ENCODE measurements around the gene CABLES2.
"Not testable (repeated sequence)": the region's sequence is repeated elsewhere in the genome, so short reads cannot be mapped to it uniquely, and the experiment has no call there.

CABLES2 gene

GRCh38 chr20:62387933-62388635 is 19.0 kb downstream of the CABLES2 start:
- no peak for DNase-seq

DNA sequence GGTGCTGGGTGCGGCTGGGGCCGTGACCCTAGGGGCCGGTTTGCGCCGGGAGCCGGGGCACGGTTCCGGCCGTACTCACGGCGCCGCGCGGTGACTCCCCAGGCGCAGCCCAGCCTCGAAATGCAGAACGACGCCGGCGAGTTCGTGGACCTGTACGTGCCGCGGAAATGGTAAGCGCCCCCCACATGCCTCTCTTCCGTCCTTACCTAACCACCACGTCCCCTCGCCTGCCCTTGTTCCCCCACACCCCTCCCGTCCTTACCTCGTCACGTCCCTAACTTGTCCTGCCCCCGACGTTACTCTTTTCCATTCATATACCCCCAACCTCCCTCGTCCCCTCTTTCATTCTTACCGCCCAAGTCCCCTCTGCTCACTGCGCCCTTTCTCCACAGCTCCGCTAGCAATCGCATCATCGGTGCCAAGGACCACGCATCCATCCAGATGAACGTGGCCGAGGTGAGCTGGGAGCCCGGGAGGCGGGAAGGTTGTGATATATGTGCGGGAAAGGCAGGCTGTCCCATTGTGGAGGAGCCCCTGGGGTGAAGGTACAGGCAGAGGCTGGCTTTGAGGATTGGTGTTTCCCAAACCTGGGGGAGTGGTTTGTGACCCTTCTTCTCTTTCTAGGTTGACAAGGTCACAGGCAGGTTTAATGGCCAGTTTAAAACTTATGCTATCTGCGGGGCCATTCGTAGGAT is 19.7 kb downstream of the CABLES2 start:
- no peak for DNase-seq

DNA sequence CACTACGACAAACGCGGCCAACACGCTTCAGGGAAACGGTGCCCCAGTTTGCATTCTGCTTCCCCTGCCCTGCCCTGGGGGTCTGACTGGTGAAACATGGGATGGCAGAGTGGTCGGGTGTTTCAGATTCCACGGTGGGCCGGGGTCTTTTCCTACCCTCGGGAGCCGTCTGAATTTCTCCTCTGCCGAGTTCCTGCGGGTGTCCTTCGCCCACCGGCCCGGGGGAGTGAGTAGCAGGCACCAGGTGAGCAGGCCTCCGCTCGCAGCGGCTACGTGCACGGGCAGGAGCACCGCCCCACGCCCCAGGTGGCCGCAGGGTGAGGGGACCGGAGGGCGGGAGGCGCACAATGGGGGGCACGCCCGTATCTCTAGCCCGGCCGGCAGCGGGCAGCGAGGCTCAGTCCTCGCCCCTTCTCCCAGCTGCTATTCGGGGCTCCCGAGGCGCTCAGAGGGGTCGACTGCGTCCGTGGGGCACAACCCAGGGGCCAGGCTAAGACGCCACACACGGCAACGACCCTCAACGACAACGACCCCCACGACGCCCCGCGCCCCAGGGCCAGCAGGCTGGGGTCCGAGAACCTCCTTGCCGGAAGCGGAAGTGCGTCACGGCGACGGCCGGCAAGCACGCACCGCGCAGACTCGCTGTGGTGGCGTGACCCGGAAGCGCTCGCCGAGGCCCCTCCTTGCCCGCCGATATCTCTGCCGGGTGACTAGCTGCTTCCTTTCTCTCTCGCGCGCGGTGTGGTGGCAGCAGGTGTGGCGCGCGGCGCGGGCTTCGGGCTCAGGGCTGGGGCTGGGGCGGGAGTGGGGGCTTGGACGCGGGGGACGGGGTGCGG is 20.5 kb downstream of the CABLES2 start, which contains the start of gene RPS21:
Gene RPS21, plus strand, starts transcription at position 721 of the 836 bp plus-strand sequence. CDS start 236 bp downstream, outside the sequence.
- DNase-seq, result peak; percentile 45

- DNase-seq, result peak; percentile 19
Measured at GRCh38 chr20:62382306-62383198, 24.5 kb downstream of the CABLES2 start.

GRCh38 chr20:62381842-62382241 is 25.2 kb downstream of the CABLES2 start:
- DNase-seq, result no peak

DNA sequence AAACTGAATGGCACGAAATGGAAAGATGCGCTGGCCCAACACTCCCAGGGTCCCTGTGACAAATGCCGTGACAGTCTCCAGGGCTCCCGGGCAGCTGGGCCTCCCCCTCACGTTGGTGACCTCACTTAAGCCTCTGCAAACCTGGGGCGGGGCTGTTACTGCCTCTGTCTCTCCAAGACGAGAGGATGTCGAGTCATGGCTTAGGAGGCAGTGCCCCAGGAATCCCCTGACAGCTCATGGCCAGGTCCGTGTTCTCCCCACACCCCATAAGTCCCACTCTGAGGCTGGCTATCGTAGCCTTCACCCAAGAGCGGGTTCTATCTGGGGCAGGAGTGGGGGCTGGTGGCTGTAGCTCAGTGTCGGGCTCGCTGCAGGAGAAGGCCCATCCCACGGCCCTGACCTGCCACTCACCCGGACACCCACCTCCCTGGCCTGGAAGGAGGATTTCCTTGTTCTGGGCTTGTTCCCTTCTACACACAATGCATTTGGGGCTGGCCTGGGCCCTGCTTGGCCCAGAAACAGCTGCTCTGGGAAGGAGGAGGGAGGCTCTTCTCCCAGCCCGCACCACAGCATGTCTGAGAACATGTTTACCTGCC is 25.8 kb downstream of the CABLES2 start:
- no peak for DNase-seq

DNA sequence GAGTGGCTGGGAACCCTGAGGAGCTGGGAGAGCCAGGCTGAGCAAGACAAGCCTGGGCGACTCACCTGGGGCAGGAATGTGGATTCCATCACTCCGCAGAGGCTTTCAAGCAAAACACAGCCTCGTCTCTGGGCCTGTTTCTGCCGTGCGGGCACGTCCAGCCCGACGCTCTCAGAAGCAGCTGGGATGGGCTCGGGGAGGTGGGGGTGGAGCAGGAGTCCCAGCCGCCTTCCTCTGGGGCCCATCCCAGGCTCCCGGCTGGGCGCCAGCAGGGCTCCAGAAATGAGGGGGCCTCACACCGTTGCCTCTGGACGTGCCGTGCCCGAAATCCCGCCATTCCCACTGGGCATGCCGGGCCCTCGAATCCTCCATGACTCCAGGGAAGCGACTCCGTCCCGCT is 28.9 kb downstream of the CABLES2 start:
- DNase-seq, result no peak

DNA sequence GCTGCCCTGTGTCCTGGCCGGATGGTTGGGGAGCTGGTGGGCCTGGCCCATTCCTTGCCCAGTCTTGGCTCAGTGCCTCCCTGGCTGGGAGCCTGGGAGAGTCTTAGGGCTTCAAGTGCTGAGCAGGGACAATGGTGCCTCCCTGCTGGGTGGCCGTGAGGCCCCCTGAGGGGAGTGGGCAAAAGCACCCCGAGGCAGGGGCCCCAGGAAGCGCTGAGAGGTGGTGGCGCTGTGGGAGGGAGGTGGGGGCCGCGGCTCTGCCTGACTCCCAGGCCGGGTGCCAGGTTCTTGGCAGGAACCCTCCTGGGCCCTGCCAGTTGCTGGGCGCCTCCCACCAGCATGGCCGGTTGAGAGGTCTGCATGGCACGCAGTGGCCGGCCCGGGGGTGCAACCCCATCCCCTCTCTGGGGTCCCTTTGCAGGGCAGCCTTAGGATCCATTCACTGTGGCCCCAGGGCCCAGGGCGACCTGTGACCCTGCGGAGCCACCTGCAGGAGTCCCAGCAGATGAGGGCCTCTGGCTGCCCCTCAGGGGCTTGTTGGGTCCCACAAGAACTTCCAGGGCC is 29.4 kb downstream of the CABLES2 start:
- DNase-seq, result no peak

GRCh38 chr20:62377064-62377461 is 30.0 kb downstream of the CABLES2 start:
- no peak for DNase-seq

DNA sequence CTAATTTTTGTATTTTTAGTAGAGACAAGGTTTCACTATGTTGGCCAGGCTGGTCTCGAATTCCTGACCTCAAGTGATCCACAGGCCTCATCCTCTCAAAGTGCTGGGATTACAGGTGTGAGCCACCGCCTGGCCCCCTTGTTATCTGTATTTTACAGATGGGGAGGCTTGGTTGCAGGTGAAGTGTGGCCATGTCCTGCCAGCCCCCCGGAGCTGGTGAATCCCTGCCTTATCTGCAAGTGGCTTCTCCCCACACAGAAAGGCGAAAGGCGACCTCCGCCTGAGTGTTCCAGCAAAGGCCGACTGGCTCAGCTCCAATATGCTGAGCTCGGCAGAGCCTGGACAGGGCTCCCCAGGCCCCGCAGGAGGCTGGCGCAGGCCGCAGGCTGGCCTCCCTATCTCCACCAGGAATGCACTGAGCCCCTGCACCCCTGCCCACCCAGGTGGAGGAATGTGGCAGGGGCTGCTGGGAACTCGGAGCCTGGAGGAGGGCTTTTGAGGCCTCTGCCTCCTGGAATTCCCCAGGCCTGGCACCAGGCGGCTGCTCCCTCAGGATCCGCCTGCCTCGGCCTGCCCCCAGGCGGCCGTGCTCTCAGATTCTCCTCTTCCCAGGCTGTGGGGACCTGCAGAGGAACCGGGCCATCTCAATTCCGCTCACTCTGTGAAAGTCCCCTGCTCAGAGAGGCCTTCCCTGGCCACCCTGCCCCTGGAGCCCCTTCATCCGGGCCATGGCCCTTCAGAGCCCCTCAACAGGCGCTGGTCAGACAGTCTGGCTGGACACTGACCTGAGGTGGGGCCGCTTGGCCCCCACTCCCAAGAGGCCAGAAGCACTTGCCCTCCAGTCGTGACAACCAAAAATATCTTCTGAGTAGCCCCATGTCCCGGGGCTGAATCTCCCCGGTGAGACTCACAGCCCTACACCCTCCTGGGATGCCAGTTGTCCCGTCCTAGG is 30.7 kb downstream of the CABLES2 start:
- DNase-seq, result no peak

DNA sequence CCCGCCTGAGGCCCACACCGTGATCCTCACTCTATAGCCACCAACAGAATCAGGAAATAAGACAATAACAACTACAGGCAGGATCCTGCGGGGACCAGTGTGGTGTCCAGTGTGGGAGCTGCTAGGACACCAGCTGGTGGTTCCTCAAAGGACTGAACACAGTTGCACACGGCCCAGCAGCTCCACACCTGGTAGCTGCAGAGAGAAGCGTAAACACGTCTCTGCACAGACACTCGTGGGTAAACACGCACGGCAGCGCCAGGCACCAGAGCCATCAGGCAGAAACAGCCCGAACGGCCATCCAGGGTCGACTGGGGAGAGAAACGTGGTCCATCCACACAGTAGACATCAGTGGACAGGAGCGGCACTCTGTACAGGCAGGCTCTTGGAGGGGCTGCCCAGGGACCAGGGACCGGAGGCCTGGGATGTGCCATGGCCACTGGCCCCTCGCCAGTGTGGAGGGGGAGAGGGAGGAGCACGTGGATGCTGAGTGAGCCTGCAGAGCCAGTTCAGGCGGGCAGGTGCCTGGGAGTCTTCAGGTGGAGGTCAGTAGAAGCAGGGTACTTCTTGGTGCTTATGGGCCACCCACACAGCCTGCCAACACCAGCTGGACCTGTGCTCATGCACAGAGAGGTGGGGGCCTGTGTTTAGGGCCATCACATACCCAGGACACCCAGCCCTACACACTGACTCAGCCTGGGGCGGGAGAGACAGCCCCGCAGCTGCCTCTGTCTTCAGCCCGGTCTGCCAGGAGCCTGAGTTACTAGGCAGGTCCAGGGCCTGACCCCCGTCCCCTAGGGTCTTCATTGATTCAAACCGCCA is 32.5 kb downstream of the CABLES2 start:
- DNase-seq, result no peak

- DNase-seq, result not testable (repeated sequence)
Measured at GRCh38 chr20:62373631-62374179, 33.4 kb downstream of the CABLES2 start.

DNA sequence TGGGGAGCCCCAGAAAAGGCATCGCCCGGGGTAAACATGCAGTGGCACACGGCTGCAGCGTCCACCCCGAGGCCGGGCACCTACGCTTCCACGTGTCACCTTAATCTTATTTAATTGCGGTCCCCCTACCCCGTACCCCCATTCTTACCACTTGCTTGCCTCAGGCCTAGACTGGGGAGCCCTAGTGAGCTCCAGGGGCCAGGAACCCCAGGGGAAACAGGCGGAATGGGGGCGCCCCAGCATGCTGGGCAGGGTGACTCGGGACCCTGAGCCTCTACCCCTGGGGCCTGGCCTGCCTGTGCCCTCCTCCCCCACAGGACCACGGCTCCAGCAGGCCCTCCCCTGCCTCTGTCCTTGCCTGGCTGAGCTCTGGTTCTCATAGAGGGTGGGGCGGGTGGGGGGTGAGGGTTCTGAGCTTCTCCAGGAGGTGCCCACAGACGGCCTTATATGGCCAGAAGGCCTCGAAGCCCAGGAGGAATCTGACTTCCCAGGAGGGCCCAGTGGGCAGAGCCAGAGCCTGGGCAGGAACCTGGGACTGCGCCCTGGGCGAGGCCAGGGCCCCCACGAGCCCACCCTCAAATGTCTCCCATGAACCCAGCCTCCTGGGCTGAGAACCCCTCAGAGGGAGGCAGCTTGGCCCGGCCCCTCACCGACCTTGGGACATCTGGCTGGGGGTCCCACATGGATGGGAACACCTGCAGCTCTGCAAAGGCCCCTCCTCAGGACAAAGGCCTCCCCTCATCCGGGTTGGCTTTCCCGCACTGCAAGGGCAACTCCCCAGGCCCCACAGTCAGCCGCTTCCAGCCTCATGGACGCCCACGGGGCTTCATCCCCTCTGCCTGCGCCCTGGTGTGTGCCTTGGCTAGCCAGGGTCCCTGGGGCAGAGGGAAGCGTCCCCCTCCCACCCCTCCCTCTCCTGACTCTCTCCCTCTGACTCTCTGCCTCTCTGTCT is 34.8 kb downstream of the CABLES2 start:
- DNase-seq, result no peak

DNA sequence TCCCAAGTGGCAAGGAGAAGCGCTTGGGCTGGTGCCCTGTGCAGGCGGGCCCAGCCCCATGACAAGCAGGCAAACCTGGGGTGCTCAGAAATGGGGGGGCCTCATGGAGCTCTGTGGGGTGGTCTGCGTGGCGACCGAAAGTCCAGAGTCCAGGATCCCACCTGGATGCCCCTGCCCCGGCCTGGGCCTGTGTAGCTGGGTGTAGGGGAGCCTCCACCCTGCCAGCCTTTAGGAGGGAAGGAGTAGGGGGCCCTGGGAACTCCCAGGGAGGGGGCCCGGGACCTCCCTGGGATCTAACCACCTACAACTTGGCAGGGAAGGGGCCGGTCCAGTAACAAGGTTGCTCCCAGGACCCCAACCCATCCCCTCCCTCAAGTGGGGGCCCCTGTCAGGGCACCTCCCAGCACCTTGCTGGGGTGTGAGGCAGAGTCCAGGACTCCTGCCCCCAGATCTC is 35.5 kb downstream of the CABLES2 start:
- no peak for DNase-seq

DNA sequence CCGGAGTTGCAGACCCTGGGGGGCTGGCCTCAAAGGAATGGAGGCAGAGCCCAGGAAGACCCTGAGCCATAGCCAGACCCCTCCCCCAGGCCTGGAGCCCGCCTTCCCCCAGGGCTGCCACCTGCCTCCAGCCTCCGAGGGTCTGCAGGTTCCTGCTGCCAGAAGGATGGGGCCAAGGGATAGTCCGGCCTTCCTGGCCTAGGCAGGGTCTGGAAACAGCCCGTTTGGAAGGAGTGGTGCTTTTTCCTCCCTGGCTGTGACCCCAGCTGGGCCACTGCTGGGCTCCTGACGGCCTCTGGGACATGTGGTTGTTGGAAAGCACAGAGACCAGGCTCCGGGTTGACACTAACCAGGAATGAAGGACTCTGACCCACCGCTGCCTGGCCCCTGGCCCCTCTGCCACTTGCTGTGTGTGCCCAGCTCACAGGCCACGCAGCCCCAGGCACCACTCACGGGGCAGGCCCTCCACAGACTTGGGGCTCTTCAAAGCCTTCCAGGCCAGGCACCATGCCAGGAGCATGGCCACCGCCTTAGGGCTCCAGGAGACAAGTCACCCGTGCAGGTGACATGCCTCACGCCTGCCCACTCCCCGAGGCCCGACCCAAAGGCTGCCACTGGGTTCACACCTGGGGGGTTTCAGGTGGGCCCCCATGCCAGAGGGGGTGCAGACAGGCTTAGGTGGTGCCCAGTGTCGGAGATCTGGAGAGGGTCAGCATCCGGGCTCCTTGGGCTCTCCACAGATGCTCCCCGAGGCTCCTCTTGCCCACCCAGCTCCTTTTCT is 36.1 kb downstream of the CABLES2 start:
- DNase-seq, result no peak

GRCh38 chr20:62370115-62370806 is 36.8 kb downstream of the CABLES2 start:
- no peak for DNase-seq

GRCh38 chr20:62369815-62370114 is 37.3 kb downstream of the CABLES2 start:
- no peak for DNase-seq
